Medulla oblongata (tissue), 1 donor: ENCODE measurements around the gene TMEM231.

Experiments
- DNase-seq: peaks from one replicate; pipeline ENCODE4 v3.0.0-alpha.2; 2015; ENCODE audit errors: extremely low spot score

The TMEM231 gene

GRCh38 chr16:75532142-75532765, 23.8 kb downstream of the TMEM231 start:
- no peak for DNase-seq

GRCh38 chr16:75529959-75530358, 26.1 kb downstream of the TMEM231 start:
- DNase-seq: no peak

GRCh38 chr16:75529056-75529905, 26.8 kb downstream of the TMEM231 start:
- DNase-seq: no peak

GRCh38 chr16:75527825-75528299, 28.2 kb downstream of the TMEM231 start:
- no peak for DNase-seq

GRCh38 chr16:75526032-75526790, 29.8 kb downstream of the TMEM231 start:
- no peak for DNase-seq

GRCh38 chr16:75519175-75519574, 36.9 kb downstream of the TMEM231 start:
- no peak for DNase-seq

GRCh38 chr16:75516189-75516966, 39.7 kb downstream of the TMEM231 start:
- peak; percentile 22 for DNase-seq

GRCh38 chr16:75514296-75514695, 41.8 kb downstream of the TMEM231 start:
- DNase-seq: no peak

- DNase-seq: peak; percentile 34
Observed at GRCh38 chr16:75506574-75506973, 49.5 kb downstream of the TMEM231 start.

- DNase-seq: no peak
Observed at GRCh38 chr16:75506107-75506506, 49.9 kb downstream of the TMEM231 start.

GRCh38 chr16:75503801-75504200, 52.3 kb downstream of the TMEM231 start:
- no peak for DNase-seq

GRCh38 chr16:75502916-75503605, 53.0 kb downstream of the TMEM231 start:
- no peak for DNase-seq

- peak; percentile 67 for DNase-seq
Observed at GRCh38 chr16:75501820-75502219, 54.2 kb downstream of the TMEM231 start.

- DNase-seq: no peak
Observed at GRCh38 chr16:75501359-75501758, 54.7 kb downstream of the TMEM231 start.

- peak; percentile 66 for DNase-seq
Observed at GRCh38 chr16:75498605-75499322, 57.3 kb downstream of the TMEM231 start.

GRCh38 chr16:75497558-75497957, 58.5 kb downstream of the TMEM231 start:
- DNase-seq: peak; percentile 26

- DNase-seq: peak; percentile 88
Observed at GRCh38 chr16:75495076-75495674, 60.9 kb downstream of the TMEM231 start, which contains the start of gene CHST6. TSS of gene CHST6 (minus strand) at chr16:75495441. CDS start at chr16:75479828, 15,613 bp downstream.

GRCh38 chr16:75494661-75495075, 61.4 kb downstream of the TMEM231 start:
- DNase-seq: no peak

- peak; percentile 49 for DNase-seq
Observed at GRCh38 chr16:75494184-75494583, 61.9 kb downstream of the TMEM231 start.

GRCh38 chr16:75491876-75492275, 64.2 kb downstream of the TMEM231 start:
- DNase-seq: peak; percentile 85
